Suprapubic skin (tissue), 4 donors: ENCODE measurements around the gene CAV3. TPM values are rescaled to one million over a fixed set of nuclear protein-coding genes. Genes with fewer than 3 reads are reported as not detected.

Experiments used
- DNase-seq, 2 donors: peaks; one replicate each; pipeline ENCODE4 v3.0.0-alpha.2; 2019; ENCODE audit warnings: low spot score in 2 of 2
- H3K27ac ChIP-seq: fragments of 200-600 bp; sonication (generic); one replicate; pipeline ENCODE4 v1.5.1; 2019
- H3K27me3 ChIP-seq: fragments of 200-600 bp; sonication (generic); one replicate; pipeline ENCODE4 v1.5.1; 2019
- H3K36me3 ChIP-seq: fragments of 200-600 bp; sonication (generic); one replicate; pipeline ENCODE4 v1.5.1; 2019
- H3K4me1 ChIP-seq: fragments of 200-600 bp; sonication (generic); one replicate; pipeline ENCODE4 v1.5.1; 2019
- H3K4me3 ChIP-seq: fragments of 200-600 bp; sonication (generic); one replicate; pipeline ENCODE4 v1.5.1; 2019; ENCODE audit warnings: mild to moderate bottlenecking
- H3K9me3 ChIP-seq: fragments of 200-600 bp; sonication (generic); one replicate; pipeline ENCODE4 v1.5.1; 2019
- EP300 ChIP-seq: sonication (generic); formaldehyde crosslinking; IDR thresholded peaks from one replicate; pipeline ENCODE4 v1.6.1; 2017; ENCODE audit warnings: antibody characterized with exemption
- POLR2A ChIP-seq, 2 donors: fragments of 450-650 bp; IDR thresholded peaks; one replicate each; pipeline ENCODE4 v1.6.1; 2017; ENCODE audit warnings: antibody characterized with exemption in 2 of 2, mild to moderate bottlenecking in 2 of 2, moderate library complexity in 2 of 2
- POLR2AphosphoS5 ChIP-seq, 3 donors: sonication (generic); formaldehyde crosslinking; IDR thresholded peaks; one replicate each; pipeline ENCODE4 v1.6.1; 2017; ENCODE audit warnings: antibody characterized with exemption in 3 of 3
- WGBS: methylation state at CpG from one replicate; pipeline ENCODE4 v1.1.5; 2018; 5-methylcytosine and 5-hydroxymethylcytosine counted together
- total RNA-seq, 4 donors: library from RNA; depleted of rRNA; stranded (reverse); fragments of >200 nt; gene quantifications; one replicate each; pipeline ENCODE4 v1.1.0, GENCODE V29; 2016
- TF ChIP-seq, protein P1 (sequence below), 2 donors: fragments of 200-600 bp in 1 of 2; fragments of 450-650 bp in 1 of 2; sonication (generic) in 1 of 2; IDR thresholded peaks; one replicate each; pipeline ENCODE4 v1.5.1; 2016 to 2019; ENCODE audit warnings: antibody characterized with exemption in 2 of 2, mild to moderate bottlenecking in 1 of 2, moderate library complexity in 1 of 2

Gene CAV3
- total RNA-seq, 4 donors from 2014 or later, result not detected

DNA sequence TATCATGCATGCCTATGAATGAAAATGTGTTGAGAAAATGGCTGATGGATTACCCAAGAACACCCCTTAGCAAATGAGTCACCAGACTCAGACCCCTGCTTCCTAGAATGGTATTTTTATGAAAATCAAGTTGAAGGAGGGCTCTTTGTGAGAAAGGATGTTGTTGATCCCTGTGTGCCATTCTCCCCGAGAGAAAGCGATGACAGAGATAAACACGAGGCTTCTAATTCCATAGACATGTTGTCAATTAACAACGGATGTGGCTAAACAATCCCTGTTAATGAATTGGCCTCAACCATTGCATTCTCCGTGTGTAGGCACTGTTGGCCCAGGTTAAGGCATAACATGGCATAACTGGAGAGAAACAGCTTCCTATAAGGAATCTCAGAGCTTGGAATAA, 41.6 kb downstream of the CAV3 start:
- peaks cover 20% of the 10 kb centered on the region for H3K27me3 ChIP-seq
- TF ChIP-seq POLR2A (IDR thresholded peaks at IDR 0.05) (no peak), POLR2AphosphoS5 (IDR thresholded peaks at IDR 0.05) (no peak), EP300 (no peak)
- TF ChIP-seq, protein P1, sequence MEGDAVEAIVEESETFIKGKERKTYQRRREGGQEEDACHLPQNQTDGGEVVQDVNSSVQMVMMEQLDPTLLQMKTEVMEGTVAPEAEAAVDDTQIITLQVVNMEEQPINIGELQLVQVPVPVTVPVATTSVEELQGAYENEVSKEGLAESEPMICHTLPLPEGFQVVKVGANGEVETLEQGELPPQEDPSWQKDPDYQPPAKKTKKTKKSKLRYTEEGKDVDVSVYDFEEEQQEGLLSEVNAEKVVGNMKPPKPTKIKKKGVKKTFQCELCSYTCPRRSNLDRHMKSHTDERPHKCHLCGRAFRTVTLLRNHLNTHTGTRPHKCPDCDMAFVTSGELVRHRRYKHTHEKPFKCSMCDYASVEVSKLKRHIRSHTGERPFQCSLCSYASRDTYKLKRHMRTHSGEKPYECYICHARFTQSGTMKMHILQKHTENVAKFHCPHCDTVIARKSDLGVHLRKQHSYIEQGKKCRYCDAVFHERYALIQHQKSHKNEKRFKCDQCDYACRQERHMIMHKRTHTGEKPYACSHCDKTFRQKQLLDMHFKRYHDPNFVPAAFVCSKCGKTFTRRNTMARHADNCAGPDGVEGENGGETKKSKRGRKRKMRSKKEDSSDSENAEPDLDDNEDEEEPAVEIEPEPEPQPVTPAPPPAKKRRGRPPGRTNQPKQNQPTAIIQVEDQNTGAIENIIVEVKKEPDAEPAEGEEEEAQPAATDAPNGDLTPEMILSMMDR (IDR thresholded peaks at IDR 0.05), result no peak
- H3K27ac ChIP-seq, result no peak overlapping the region
- 76% methylated on average over 5 of the region's 5 CpGs for WGBS
- no peak for DNase-seq
- H3K4me1 ChIP-seq, result no peaks in the 10 kb centered on the region
- no peaks in the 10 kb centered on the region for H3K36me3 ChIP-seq
- no peaks in the 10 kb centered on the region for H3K9me3 ChIP-seq
- no peak overlapping the region for H3K4me3 ChIP-seq

DNA sequence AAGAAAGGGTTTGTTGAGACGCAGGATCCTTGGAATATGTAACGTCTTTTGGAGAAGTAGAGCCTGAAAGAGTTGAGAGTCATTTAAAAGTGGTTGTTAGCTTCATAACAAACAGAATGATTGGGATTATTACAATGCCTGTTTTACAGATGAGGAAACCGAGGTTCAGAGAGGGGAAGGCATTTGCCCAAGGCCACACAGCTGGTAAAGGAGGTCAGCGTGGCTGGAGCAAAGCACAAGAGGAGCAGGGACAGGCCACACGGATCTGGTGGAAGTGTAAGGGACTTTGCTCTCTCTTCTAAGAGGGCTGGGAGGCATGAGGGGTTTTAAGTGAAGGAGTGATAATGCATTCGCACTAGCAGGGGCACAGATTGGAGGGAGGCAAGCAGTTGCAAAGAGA, 42.0 kb downstream of the CAV3 start:
- Histone ChIP-seq H3K4me1 (no peaks in the 10 kb centered on the region), H3K27me3 (peaks cover 16% of the 10 kb centered on the region), H3K36me3 (no peaks in the 10 kb centered on the region), H3K4me3 (no peak overlapping the region), H3K27ac (no peak overlapping the region), H3K9me3 (no peaks in the 10 kb centered on the region)
- DNase-seq, result no peak
- 84% methylated on average over 6 of the region's 6 CpGs for WGBS
- TF ChIP-seq POLR2AphosphoS5 (IDR thresholded peaks at IDR 0.05) (no peak), POLR2A (IDR thresholded peaks at IDR 0.05) (no peak), EP300 (no peak)
- TF ChIP-seq, protein P1 (IDR thresholded peaks at IDR 0.05), result no peak

DNA sequence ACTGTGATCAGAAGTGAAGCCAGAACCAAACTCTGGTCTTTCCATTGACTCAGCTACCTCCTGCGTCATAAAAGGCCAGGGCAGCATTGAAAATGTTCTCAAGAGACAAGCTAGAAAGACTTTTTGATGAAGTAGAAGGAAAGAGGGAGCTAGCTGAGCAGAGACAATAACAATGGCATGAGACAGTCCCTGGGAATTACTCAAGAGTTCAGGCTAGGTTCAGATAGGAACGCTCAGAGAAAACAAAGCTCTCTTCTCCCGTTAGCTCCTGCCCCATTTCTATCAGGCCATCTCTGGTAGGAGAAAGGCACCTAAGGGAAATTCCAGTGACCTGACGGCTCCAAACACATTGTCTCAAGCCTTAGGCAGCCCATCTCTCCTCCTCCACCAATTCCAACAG, 42.8 kb downstream of the CAV3 start:
- Histone ChIP-seq H3K4me3 (no peak overlapping the region), H3K4me1 (no peaks in the 10 kb centered on the region), H3K9me3 (no peaks in the 10 kb centered on the region), H3K27me3 (peaks cover 8% of the 10 kb centered on the region), H3K27ac (no peak overlapping the region), H3K36me3 (no peaks in the 10 kb centered on the region)
- no peak for DNase-seq
- TF ChIP-seq POLR2A (IDR thresholded peaks at IDR 0.05), result no peak
- TF ChIP-seq, protein P1 (IDR thresholded peaks at IDR 0.05), result no peak
- no peak for TF ChIP-seq POLR2AphosphoS5 (IDR thresholded peaks at IDR 0.05)
- no peak for TF ChIP-seq EP300
- 59% methylated on average over 4 of the region's 4 CpGs for WGBS

DNA sequence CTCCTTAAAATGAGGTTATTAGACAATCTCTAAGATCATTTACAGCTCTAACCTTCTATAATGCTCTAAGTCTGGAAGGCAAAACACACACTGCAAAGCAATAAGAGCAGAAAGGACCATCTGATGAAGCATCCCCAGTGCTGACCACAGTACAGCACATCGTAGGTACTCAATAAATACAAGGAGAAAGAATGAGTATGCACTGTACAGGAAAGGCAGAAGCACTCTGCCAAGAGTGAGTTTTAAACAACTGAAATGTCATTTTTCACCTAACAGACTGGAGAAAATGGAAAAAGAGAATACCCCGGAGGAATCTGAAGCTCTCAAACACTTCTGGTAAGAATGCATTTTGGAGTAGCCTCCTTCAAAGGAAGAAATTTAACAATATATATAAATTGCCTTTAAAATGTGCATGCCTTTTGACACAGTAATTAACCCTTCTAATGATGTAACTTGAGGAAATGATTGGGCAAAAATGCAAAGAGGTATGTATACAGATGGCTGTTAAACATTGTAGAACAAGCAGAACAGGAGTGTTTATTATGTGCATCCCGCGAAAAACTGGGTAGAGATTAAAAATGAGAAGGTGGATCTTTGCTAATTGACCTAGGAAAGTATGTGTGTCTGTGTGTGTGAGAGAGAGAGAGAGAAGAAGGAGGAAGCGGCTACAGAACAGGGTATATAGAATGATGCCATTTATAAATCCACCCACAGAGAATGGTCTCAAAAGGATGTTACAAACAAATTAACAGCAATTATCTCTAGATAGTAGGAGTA, 43.8 kb downstream of the CAV3 start:
- DNase-seq, result no peak
- 84% methylated on average over 5 of the region's 5 CpGs for WGBS
- no peaks in the 10 kb centered on the region for H3K36me3 ChIP-seq
- H3K4me3 ChIP-seq, result no peak overlapping the region
- H3K27me3 ChIP-seq, result peaks cover 4% of the 10 kb centered on the region
- no peak overlapping the region for H3K27ac ChIP-seq
- H3K9me3 ChIP-seq, result no peaks in the 10 kb centered on the region
- no peaks in the 10 kb centered on the region for H3K4me1 ChIP-seq
- TF ChIP-seq EP300 (no peak), POLR2AphosphoS5 (IDR thresholded peaks at IDR 0.05) (no peak), POLR2A (IDR thresholded peaks at IDR 0.05) (no peak)
- TF ChIP-seq, protein P1 (IDR thresholded peaks at IDR 0.05), result no peak

DNA sequence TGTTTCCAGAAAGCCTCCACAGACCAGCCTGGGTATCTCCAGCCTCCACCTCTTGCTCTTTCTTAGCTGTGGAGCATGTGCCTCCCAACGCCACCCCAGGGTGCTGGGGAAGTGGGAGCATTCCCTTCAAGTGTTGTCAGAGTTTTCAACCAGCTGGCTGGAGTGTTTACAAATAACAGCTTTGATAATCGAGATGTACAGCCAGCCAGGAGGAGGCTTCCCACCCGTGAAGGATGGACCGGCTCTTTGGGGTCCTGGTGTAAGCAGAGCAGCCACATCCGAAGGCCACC, 44.3 kb downstream of the CAV3 start:
- no peak overlapping the region for H3K27ac ChIP-seq
- TF ChIP-seq EP300 (no peak), POLR2A (IDR thresholded peaks at IDR 0.05) (no peak), POLR2AphosphoS5 (IDR thresholded peaks at IDR 0.05) (no peak)
- TF ChIP-seq, protein P1 (IDR thresholded peaks at IDR 0.05), result no peak
- 69% methylated on average over 5 of the region's 5 CpGs for WGBS
- no peaks in the 10 kb centered on the region for H3K4me1 ChIP-seq
- H3K4me3 ChIP-seq, result no peak overlapping the region
- H3K9me3 ChIP-seq, result no peaks in the 10 kb centered on the region
- peaks cover 4% of the 10 kb centered on the region for H3K27me3 ChIP-seq
- no peaks in the 10 kb centered on the region for H3K36me3 ChIP-seq
- DNase-seq, result no peak
